G401 (cell line): ENCODE measurements around the gene IFNGR1. TPM values are rescaled to one million over a fixed set of nuclear protein-coding genes. Genes with fewer than 3 reads are reported as not detected.
A peak's percentile ranks its signal among the peaks of the same experiment; 100 is the strongest.
"Not testable (repeated sequence)": the region's sequence is repeated elsewhere in the genome, so short reads cannot be mapped to it uniquely, and the experiment has no call there.

Source experiments
- DNase-seq: peaks from one replicate; pipeline ENCODE4 v3.0.0-alpha.2; 2015; ENCODE audit warnings: low spot score
- in situ Hi-C: cut with HindIII; loops from 2 replicates; pipeline ENCODE4 v1.10.0; 2016; ENCODE audit warnings: low sequenced_read_pairs, mixed read lengths
- total RNA-seq: library from RNA; depleted of rRNA; stranded (reverse); fragments of >200 nt; shearing (Covaris generic); gene quantifications from 2 replicates; pipeline ENCODE4 v1.2.3, GENCODE V29; 2014

Gene IFNGR1
- total RNA-seq, 1 experiment from 2014 or later: 29.8 TPM

- in situ Hi-C loops: no loop called here
These were observed 2.2 kb downstream of the IFNGR1 start for GRCh38 chr6:137216875-137217553.

GRCh38 chr6:137216106-137216505 is 3.1 kb downstream of the IFNGR1 start:
- in situ Hi-C loops: no loop called here
- DNase-seq: no peak

More at GRCh38 chr6:137216875-137217553, 2.2 kb downstream of the IFNGR1 start:
- no peak for DNase-seq

- in situ Hi-C loops, DNase-seq: not testable (repeated sequence)
These were observed 3.6 kb downstream of the IFNGR1 start for GRCh38 chr6:137215630-137216029.

GRCh38 chr6:137214931-137215330 is 4.3 kb downstream of the IFNGR1 start:
- DNase-seq: no peak
- in situ Hi-C loops: no loop called here

- in situ Hi-C loops: no loop called here
- DNase-seq: no peak
These were observed 5.4 kb downstream of the IFNGR1 start for GRCh38 chr6:137213813-137214212.

- in situ Hi-C loops: no loop called here
- no peak for DNase-seq
These were observed 5.8 kb downstream of the IFNGR1 start for GRCh38 chr6:137213331-137213740.

GRCh38 chr6:137211910-137212309 is 7.3 kb downstream of the IFNGR1 start:
- DNase-seq: no peak
- in situ Hi-C loops: no loop called here

- in situ Hi-C loops: no loop called here
- DNase-seq: no peak
These were observed 8.3 kb downstream of the IFNGR1 start for GRCh38 chr6:137210903-137211302.

- in situ Hi-C loops: no loop called here
- no peak for DNase-seq
These were observed 10.9 kb downstream of the IFNGR1 start for GRCh38 chr6:137208279-137208678.

- in situ Hi-C loops, DNase-seq: not testable (repeated sequence)
These were observed 11.7 kb downstream of the IFNGR1 start for GRCh38 chr6:137207457-137207856.

GRCh38 chr6:137206577-137206976 is 12.6 kb downstream of the IFNGR1 start:
- DNase-seq: no peak
- in situ Hi-C loops: no loop called here

GRCh38 chr6:137203256-137203655 is 15.9 kb downstream of the IFNGR1 start:
- no peak for DNase-seq
- in situ Hi-C loops: no loop called here

- in situ Hi-C loops: no loop called here
- peak; percentile 38 for DNase-seq
These were observed 17.1 kb downstream of the IFNGR1 start for GRCh38 chr6:137202078-137202477.

- DNase-seq: no peak
- in situ Hi-C loops: no loop called here
These were observed 18.2 kb downstream of the IFNGR1 start for GRCh38 chr6:137201006-137201405.

GRCh38 chr6:137200288-137200687 is 18.9 kb downstream of the IFNGR1 start:
- in situ Hi-C loops: no loop called here
- no peak for DNase-seq

GRCh38 chr6:137197684-137198645 is 21.2 kb downstream of the IFNGR1 start:
- in situ Hi-C loops: no loop called here
- DNase-seq: no peak

- DNase-seq: no peak
- in situ Hi-C loops: no loop called here
These were observed 25.7 kb downstream of the IFNGR1 start for GRCh38 chr6:137193256-137194070.

GRCh38 chr6:137192821-137193220 is 26.4 kb downstream of the IFNGR1 start:
- no peak for DNase-seq
- in situ Hi-C loops: no loop called here

GRCh38 chr6:137191670-137192069 is 27.5 kb downstream of the IFNGR1 start:
- in situ Hi-C loops: no loop called here

More at GRCh38 chr6:137191670-137192069, 27.5 kb downstream of the IFNGR1 start:
- no peak for DNase-seq
